Measurements from ENCODE around the gene TP53INP2. TPM values are rescaled to one million over a fixed set of nuclear protein-coding genes. Genes with fewer than 3 reads are reported as not detected.

Gene TP53INP2
- total and polyA plus RNA-seq, 12 donors: 31.7 to 174 (median 129) TPM

GRCh38 chr20:34751453-34751852 is 47.3 kb downstream of the TP53INP2 start:
- Histone ChIP-seq H3K27ac (no peak overlapping the region), H3K27me3 (no peaks in the 10 kb centered on the region), H3K36me3 (peaks cover 3 to 99% (median 38%) of the 10 kb centered on the region in 9 donors), H3K9me3 (no peaks in the 10 kb centered on the region), H3K4me1 (peaks cover 0 to 7% (median 0%) of the 10 kb centered on the region in 9 donors), H3K4me3 (no peak overlapping the region)
- no peak for TF ChIP-seq CTCF (IDR thresholded peaks at IDR 0.05)
- intact Hi-C loops (cut with DNase I): loop anchor here in 2 of 10 donors (10.0 kb wide), 2 partner anchors 217 to 557 kb away; no protein-coding TSS in a partner anchor
- ATAC-seq (no peak), DNase-seq (no peak)
- 91 to 94% methylated on average over 3 of the region's 3 CpGs for WGBS, 2 donors

- Histone ChIP-seq H3K4me1 (no peaks in the 10 kb centered on the region), H3K36me3 (peaks cover 3 to 99% (median 52%) of the 10 kb centered on the region in 9 donors), H3K27ac (no peak overlapping the region), H3K9me3 (no peaks in the 10 kb centered on the region), H3K4me3 (no peak overlapping the region), H3K27me3 (no peaks in the 10 kb centered on the region)
- DNase-seq (no peak), ATAC-seq (no peak)
- TF ChIP-seq CTCF (IDR thresholded peaks at IDR 0.05): peak in 3 of 9 donors; percentile 19 to 27 (median 23)
- intact Hi-C loops (cut with DNase I): loop anchor here in 2 of 10 donors (10.0 kb wide), 2 partner anchors 219 to 559 kb away; no protein-coding TSS in a partner anchor
- 80 to 83% methylated on average over 2 of the region's 2 CpGs for WGBS, 2 donors
Observed at GRCh38 chr20:34753706-34754461, 49.7 kb downstream of the TP53INP2 start.

- no peak for DNase-seq
- H3K4me1 ChIP-seq: no peaks in the 10 kb centered on the region
- ATAC-seq: no peak
- H3K27me3 ChIP-seq: no peaks in the 10 kb centered on the region
- H3K4me3 ChIP-seq: no peak overlapping the region
- TF ChIP-seq CTCF (IDR thresholded peaks at IDR 0.05): no peak
- peaks cover 3 to 99% (median 54%) of the 10 kb centered on the region in 9 donors for H3K36me3 ChIP-seq
- intact Hi-C loops (cut with DNase I): loop anchor here in 3 of 10 donors (5.0 to 10.0 kb wide), 3 partner anchors 172 to 560 kb away; no protein-coding TSS in a partner anchor
- 65 to 73% methylated on average over 4 of the region's 4 CpGs for whole genome bisulfite sequencing, 2 donors
- H3K27ac ChIP-seq: no peak overlapping the region
- no peaks in the 10 kb centered on the region for H3K9me3 ChIP-seq
Observed at GRCh38 chr20:34754611-34755010, 50.5 kb downstream of the TP53INP2 start.

- no peaks in the 10 kb centered on the region for H3K4me1 ChIP-seq
- no peaks in the 10 kb centered on the region for H3K9me3 ChIP-seq
- DNase-seq (no peak), ATAC-seq (no peak)
- no peak overlapping the region for H3K27ac ChIP-seq
- no peak overlapping the region for H3K4me3 ChIP-seq
- intact Hi-C loops (cut with DNase I): loop anchor here in 3 of 10 donors (5.0 to 10.0 kb wide), 3 partner anchors 173 to 561 kb away; no protein-coding TSS in a partner anchor
- no peak for TF ChIP-seq CTCF (IDR thresholded peaks at IDR 0.05)
- WGBS, 2 donors: 95 to 96% methylated on average over 1 of the region's 1 CpG
- peaks cover 0 to 99% (median 50%) of the 10 kb centered on the region in 9 donors for H3K36me3 ChIP-seq
- no peaks in the 10 kb centered on the region for H3K27me3 ChIP-seq
Observed at GRCh38 chr20:34755367-34755766, 51.2 kb downstream of the TP53INP2 start.

Measured in heart right ventricle (tissue), 16 donors.